IPS-20b (cell line): ENCODE results near the gene CBFB.

Experiments
- H3K27ac ChIP-seq: one replicate; pipeline ENCODE4 v1.5.1; 2013; ENCODE audit warnings: low read length
- H3K27me3 ChIP-seq: 2 replicates; pipeline ENCODE4 v1.6.1; 2013; ENCODE audit warnings: mild to moderate bottlenecking, low read length, inconsistent platforms; ENCODE audit not compliant: insufficient read depth
- H3K36me3 ChIP-seq: 2 replicates; pipeline ENCODE4 v1.6.1; 2013; ENCODE audit warnings: low read depth, mild to moderate bottlenecking, inconsistent platforms, low read length, moderate library complexity; ENCODE audit not compliant: insufficient read depth
- H3K4me1 ChIP-seq: 2 replicates; pipeline ENCODE4 v1.6.1; 2013; ENCODE audit warnings: mild to moderate bottlenecking, control low read depth, inconsistent platforms, low read length, moderate library complexity; ENCODE audit not compliant: insufficient read depth
- H3K4me3 ChIP-seq: 2 replicates; pipeline ENCODE4 v1.5.1; 2013; ENCODE audit warnings: mild to moderate bottlenecking, low read length, inconsistent platforms
- H3K9ac ChIP-seq: 2 replicates; pipeline ENCODE4 v1.6.1; 2013; ENCODE audit warnings: low read depth, mild to moderate bottlenecking, inconsistent platforms, low read length, moderate library complexity
- H3K9me3 ChIP-seq: 2 replicates; pipeline ENCODE4 v1.6.1; 2013; ENCODE audit warnings: mild to moderate bottlenecking, low read depth, low read length, inconsistent platforms; ENCODE audit not compliant: insufficient read depth

The CBFB gene

DNA sequence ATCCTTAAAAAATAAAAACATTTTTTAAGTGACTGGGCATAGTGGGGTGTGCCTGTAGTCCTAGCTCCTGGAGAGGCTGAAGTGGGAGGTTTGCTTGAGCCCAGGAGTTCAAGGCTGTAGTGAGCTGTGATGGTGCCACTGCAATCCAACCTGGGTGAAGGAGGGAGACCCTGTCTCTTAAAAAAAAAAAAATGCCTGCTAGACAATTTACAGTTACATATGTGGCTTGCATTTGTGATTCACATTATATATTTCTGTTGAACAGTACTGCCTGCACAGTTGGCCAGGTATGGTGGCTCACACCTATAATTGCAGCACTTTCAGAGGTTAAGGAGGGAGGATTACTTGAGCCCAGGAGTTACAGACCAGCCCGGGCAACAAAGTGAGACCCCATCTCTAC is 23.4 kb downstream of the CBFB start:
- Histone ChIP-seq H3K9ac (no peak overlapping the region), H3K9me3 (no peaks in the 10 kb centered on the region), H3K4me3 (no peak overlapping the region), H3K4me1 (no peaks in the 10 kb centered on the region), H3K27me3 (no peaks in the 10 kb centered on the region), H3K36me3 (no peaks in the 10 kb centered on the region), H3K27ac (no peak overlapping the region)

DNA sequence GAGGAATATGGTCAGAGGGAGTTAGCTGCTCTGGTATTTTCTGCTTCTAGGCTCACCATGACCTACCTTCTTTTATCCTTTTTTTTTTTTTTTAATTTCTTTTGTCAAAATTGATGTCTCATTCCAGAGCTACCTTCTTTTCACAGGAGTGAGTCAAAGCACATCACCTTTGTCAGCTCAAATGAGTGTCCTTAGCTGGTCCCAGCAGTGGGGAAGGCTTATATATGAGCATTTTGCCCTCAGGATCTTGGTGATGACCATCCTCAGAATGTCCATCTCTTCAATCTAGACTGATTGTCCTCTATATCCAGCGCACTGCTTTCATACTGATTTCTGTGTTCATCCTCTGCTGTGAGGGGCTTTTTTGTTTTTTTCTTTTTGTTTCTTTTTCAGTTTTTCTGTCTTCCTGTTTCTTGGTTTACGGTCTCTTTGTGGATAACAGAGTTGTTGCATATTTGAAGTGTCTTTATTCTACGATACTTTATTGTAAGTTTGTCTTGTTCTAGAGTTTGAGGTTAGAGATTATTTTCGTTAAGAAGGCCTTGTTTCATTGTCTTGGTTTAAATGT is 24.9 kb downstream of the CBFB start:
- H3K4me1 ChIP-seq, result no peaks in the 10 kb centered on the region
- no peak overlapping the region for H3K9ac ChIP-seq
- H3K9me3 ChIP-seq, result no peaks in the 10 kb centered on the region
- no peaks in the 10 kb centered on the region for H3K27me3 ChIP-seq
- no peak overlapping the region for H3K4me3 ChIP-seq
- H3K27ac ChIP-seq, result no peak overlapping the region
- H3K36me3 ChIP-seq, result no peaks in the 10 kb centered on the region

DNA sequence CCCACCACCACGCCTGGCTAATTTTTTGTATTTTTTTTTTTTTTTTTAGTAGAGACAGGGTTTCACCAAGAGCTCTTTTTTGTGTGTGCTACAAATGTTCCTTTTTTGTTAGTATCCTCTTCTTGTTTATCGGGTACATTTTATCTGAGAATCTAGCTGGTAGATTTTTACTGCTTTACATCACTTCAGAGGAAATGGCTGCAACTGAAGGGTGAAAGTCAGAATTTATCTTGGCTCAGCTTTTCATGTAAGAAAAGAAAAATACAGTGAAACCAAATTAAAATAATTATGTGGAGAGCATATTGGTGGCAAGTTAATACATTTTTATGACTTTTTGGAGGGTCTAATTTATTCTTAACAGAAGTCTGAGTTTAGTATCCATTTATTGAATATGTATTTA is 26.0 kb downstream of the CBFB start:
- no peak overlapping the region for H3K27ac ChIP-seq
- H3K36me3 ChIP-seq, result no peaks in the 10 kb centered on the region
- no peaks in the 10 kb centered on the region for H3K4me1 ChIP-seq
- no peaks in the 10 kb centered on the region for H3K27me3 ChIP-seq
- no peaks in the 10 kb centered on the region for H3K9me3 ChIP-seq
- no peak overlapping the region for H3K4me3 ChIP-seq
- no peak overlapping the region for H3K9ac ChIP-seq

DNA sequence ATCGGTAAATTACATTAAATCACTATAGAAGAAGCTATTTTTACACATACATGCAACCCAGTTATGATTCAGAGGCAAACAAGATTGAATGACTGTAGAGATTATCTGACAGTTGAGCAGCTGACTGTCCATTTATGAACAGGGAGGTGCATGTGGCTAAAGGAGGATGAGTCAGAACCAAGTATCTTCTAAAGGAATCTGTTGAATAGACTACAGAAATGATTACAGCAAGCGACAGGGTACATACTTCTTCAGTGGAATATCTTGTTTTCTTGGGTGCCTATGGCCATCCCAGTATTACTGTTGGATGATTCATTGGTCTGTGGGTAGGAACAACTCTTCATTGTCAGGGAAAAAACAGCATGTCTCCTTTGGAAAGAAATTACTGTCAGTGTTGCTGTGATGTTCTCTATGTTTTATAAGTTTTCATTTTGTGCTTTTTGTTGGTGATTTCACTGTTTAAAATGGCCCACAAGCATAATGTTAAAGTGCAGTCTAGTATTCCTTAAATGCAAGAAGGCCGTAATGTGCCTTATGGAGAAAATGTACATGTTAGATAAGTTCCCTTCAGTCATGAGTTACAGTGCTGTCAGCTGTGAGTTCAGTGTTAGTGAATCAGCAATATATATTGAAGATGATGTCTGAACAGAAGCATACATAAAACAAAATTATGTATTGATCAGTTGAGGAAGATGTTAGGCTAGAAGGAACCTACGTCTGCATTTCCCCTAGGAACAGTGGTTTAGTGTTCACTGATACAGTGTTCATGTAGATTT is 27.0 kb downstream of the CBFB start:
- no peaks in the 10 kb centered on the region for H3K9me3 ChIP-seq
- no peaks in the 10 kb centered on the region for H3K36me3 ChIP-seq
- no peak overlapping the region for H3K9ac ChIP-seq
- H3K27ac ChIP-seq, result no peak overlapping the region
- no peak overlapping the region for H3K4me3 ChIP-seq
- H3K27me3 ChIP-seq, result no peaks in the 10 kb centered on the region
- H3K4me1 ChIP-seq, result no peaks in the 10 kb centered on the region

DNA sequence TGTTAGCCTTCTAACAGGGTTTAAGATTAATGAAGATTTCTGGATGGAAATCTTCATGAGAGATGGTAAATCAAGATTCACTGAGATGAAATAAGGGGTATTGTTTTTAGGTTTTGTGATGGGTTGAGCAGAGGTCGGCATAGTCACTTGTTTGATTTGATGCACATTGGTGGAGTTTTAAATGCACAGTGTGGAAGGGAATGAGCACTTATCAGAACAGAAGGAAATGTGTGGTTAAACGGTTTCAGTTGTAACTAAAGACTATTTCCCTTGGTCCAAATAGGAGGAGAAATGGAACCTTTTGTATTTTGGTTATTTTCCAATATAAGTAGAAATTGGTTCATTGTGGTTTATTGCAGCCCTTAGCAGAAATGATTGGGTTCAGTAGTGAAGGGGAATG is 34.1 kb downstream of the CBFB start:
- Histone ChIP-seq H3K36me3 (peaks cover 16% of the 10 kb centered on the region), H3K27me3 (no peaks in the 10 kb centered on the region), H3K4me1 (no peaks in the 10 kb centered on the region), H3K27ac (no peak overlapping the region), H3K9me3 (no peaks in the 10 kb centered on the region), H3K9ac (no peak overlapping the region), H3K4me3 (no peak overlapping the region)

DNA sequence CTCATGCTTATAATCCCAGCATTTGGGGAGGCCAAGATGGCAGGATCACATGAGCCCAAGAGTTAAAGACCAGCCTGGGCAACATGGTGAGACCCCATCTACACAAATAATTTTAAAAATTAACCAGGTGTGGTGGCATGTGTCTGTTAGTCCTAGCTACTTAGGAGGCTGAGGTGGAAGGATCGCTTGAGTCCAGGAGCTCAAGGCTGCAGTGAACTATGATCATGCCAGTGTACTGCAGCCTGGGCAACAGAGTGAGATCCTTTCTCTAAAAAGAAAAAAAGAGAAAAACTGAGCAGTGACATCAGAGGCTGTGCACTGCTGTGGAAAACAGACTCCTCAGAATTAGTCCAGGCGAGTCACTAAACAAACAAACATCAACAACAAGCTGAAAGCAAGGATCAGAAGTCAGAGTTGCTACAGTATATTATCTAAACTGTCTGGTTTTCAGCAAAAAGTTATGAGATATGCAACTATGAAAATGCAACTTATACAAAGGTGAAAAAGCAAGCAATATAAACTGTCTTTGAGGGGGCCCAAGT is 39.3 kb downstream of the CBFB start:
- Histone ChIP-seq H3K9ac (no peak overlapping the region), H3K27ac (no peak overlapping the region), H3K4me3 (no peak overlapping the region), H3K27me3 (no peaks in the 10 kb centered on the region), H3K36me3 (peaks cover 31% of the 10 kb centered on the region), H3K9me3 (no peaks in the 10 kb centered on the region), H3K4me1 (no peaks in the 10 kb centered on the region)

DNA sequence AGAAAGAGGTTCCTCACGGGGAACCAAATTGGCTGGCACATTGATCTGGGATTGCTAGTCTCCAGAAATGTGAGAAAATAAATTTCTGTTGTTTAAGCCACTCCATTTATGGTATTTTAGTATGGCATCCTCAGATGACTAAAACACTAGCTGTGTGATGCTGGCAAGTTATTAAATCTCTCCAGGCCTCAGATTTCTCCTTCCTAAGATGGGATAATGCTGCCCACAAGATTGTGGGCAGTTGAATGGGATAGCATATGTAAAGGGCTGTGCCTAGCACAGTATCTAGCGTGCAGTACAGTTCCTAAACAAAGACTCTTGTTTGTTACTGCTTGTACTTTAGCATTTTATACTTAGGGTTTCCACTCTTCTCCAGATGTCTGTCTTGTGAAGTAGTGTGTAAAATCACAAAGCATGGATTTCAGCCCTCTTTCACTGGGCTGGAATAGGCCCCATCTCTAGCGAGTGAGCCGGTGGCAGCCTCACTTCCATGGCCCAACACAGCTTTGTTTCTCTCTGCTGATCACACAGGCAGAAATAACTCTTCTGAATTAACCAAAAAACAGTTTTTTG is 42.6 kb downstream of the CBFB start:
- Histone ChIP-seq H3K9me3 (no peaks in the 10 kb centered on the region), H3K27me3 (no peaks in the 10 kb centered on the region), H3K4me1 (no peaks in the 10 kb centered on the region), H3K27ac (no peak overlapping the region), H3K4me3 (no peak overlapping the region), H3K36me3 (peaks cover 37% of the 10 kb centered on the region), H3K9ac (no peak overlapping the region)

DNA sequence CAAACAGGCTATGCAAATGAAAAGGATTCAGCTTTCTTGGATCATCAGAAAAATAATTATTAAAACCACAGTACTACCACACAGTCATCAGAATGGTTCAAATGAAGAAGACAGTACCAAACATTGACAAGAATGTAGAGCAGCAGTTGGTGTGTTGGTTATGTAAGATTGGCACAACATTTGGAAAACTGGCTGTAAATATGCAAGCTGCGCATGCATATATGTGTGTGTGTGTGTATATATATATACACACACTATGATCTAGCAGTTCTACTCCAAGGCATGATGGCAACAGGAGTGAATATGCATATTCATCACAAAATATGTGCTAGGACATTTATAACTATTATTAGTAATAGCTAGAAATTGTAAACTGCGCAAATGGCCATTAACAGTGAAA is 46.4 kb downstream of the CBFB start:
- peaks cover 7% of the 10 kb centered on the region; the same call in 1 of the 2 replicates for H3K36me3 ChIP-seq

DNA sequence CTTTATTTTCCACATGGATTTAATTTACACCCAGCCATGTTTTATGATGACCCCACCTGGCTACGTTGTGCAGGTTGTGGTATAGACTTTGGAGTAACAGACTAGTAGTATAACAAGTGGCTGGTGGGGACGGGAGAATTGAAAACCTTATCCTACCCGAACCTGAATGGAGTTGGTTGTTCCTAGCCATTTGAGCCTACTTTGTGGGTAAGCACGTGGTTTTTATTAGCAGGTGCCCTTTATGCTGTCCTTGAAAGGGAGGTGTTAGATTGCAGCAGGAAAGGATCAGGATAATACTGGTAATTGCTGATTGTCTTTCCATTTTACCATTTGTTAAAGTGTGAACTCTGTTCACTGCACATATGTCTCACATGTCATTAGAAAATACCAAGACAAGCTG is 48.9 kb downstream of the CBFB start:
- Histone ChIP-seq H3K36me3 (peaks cover 7% of the 10 kb centered on the region; the same call in 1 of the 2 replicates), H3K4me1 (no peaks in the 10 kb centered on the region), H3K9ac (no peak overlapping the region), H3K27ac (no peak overlapping the region), H3K27me3 (no peaks in the 10 kb centered on the region), H3K4me3 (no peak overlapping the region), H3K9me3 (no peaks in the 10 kb centered on the region)

More for the DNA sequence above, 46.4 kb downstream of the CBFB start:
- H3K27me3 ChIP-seq, result no peaks in the 10 kb centered on the region
- H3K4me3 ChIP-seq, result no peak overlapping the region
- H3K9me3 ChIP-seq, result no peaks in the 10 kb centered on the region
- H3K27ac ChIP-seq, result no peak overlapping the region
- no peak overlapping the region for H3K9ac ChIP-seq
- no peaks in the 10 kb centered on the region for H3K4me1 ChIP-seq

DNA sequence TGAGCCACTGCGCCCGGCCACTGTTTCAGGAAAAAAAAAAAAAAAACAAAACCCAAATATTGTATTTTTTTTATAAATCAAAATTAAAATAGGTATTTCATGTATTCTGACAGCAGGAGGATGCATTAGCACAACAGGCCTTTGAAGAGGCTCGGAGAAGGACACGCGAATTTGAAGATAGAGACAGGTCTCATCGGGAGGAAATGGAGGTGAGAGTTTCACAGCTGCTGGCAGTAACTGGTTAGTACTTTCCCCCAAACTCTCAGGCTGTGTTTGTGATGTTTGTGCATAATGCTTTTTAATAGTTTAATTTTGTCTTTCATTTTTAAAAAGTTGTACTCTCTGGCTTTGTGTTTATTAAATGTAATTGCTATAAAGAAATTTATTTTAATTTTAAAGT is 53.2 kb downstream of the CBFB start:
- H3K4me1 ChIP-seq, result no peaks in the 10 kb centered on the region
- no peaks in the 10 kb centered on the region for H3K9me3 ChIP-seq
- no peaks in the 10 kb centered on the region for H3K36me3 ChIP-seq
- no peak overlapping the region for H3K9ac ChIP-seq
- no peak overlapping the region for H3K4me3 ChIP-seq
- no peak overlapping the region for H3K27ac ChIP-seq
- H3K27me3 ChIP-seq, result no peaks in the 10 kb centered on the region

DNA sequence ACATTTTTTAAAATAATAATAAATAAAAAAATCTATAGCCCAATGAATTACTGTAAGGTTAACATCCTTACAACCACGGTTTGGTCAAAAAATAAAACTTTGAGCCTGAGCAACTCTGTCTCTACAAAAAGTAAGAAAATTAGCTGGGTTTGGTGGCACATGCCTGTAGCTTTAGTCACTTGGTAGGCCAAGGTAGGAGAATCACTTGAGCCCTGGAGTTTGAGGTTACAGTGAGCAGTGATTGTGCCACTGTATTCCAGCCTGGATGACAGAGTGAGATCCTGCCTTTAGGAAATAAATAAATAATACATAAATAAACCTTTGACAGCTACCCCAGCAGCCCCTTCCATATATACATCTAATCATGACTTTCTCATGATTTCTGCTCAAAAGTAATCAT is 53.9 kb downstream of the CBFB start:
- Histone ChIP-seq H3K9ac (no peak overlapping the region), H3K27me3 (no peaks in the 10 kb centered on the region), H3K36me3 (no peaks in the 10 kb centered on the region), H3K4me1 (no peaks in the 10 kb centered on the region), H3K4me3 (no peak overlapping the region), H3K27ac (no peak overlapping the region), H3K9me3 (no peaks in the 10 kb centered on the region)
